GM23338 (cell line): ENCODE data around the gene SEMA4D. TPM values are rescaled to one million over a fixed set of nuclear protein-coding genes. Genes with fewer than 3 reads are reported as not detected.

Experiments
- ATAC-seq: fragments of 200-7000 bp; cut with Tn5 transposase; 3 replicates; pipeline ENCODE4 v1.9.1; 2020
- DNase-seq: peaks from one replicate; pipeline ENCODE4 v3.0.0-alpha.2; 2015; ENCODE audit warnings: low spot score
- H2AFZ ChIP-seq: fragments of 200-600 bp; sonication (generic); 2 replicates; pipeline ENCODE4 v1.8.0; 2016; ENCODE audit warnings: antibody characterized with exemption, mild to moderate bottlenecking, moderate library complexity
- H3F3A ChIP-seq: fragments of 200-600 bp; sonication (generic); replicated peaks from 2 replicates; pipeline ENCODE4 v1.8.0; 2017; ENCODE audit warnings: antibody characterized with exemption, mixed run types, low read depth
- H3K27ac ChIP-seq: fragments of 200-600 bp; sonication (generic); 2 replicates; pipeline ENCODE4 v1.6.1; 2016; ENCODE audit warnings: low read depth
- H3K27me3 ChIP-seq: fragments of 200-600 bp; sonication (generic); 2 replicates; pipeline ENCODE4 v1.8.0; 2016; ENCODE audit warnings: mild to moderate bottlenecking, mixed run types, moderate library complexity; ENCODE audit not compliant: insufficient read depth
- H3K36me3 ChIP-seq: fragments of 200-600 bp; sonication (generic); 2 replicates; pipeline ENCODE4 v1.8.0; 2016; ENCODE audit warnings: mild to moderate bottlenecking; ENCODE audit not compliant: insufficient read depth
- H3K4me1 ChIP-seq: fragments of 200-600 bp; sonication (generic); 2 replicates; pipeline ENCODE4 v1.8.0; 2016; ENCODE audit warnings: mild to moderate bottlenecking, moderate library complexity; ENCODE audit not compliant: insufficient read depth
- H3K4me2 ChIP-seq: fragments of 200-600 bp; sonication (generic); 2 replicates; pipeline ENCODE4 v1.7.1; 2017; ENCODE audit warnings: mixed run types
- H3K4me3 ChIP-seq: fragments of 200-600 bp; sonication (generic); 2 replicates; pipeline ENCODE4 v1.6.1; 2016; ENCODE audit warnings: mixed run types
- H3K79me2 ChIP-seq: fragments of 200-600 bp; sonication (generic); replicated peaks from 2 replicates; pipeline ENCODE4 v1.8.0; 2017; ENCODE audit warnings: mild to moderate bottlenecking; ENCODE audit not compliant: insufficient read depth
- H3K9me2 ChIP-seq: fragments of 200-600 bp; sonication (generic); 2 replicates; pipeline ENCODE4 v1.8.0; 2017; ENCODE audit not compliant: insufficient read depth
- H4K20me1 ChIP-seq: fragments of 200-600 bp; sonication (generic); replicated peaks from 2 replicates; pipeline ENCODE4 v1.8.0; 2017; ENCODE audit warnings: mild to moderate bottlenecking; ENCODE audit not compliant: insufficient read depth
- H3K27ac Mint-ChIP-seq: 2 replicates; pipeline ENCODE4 v1.8.0; 2020; ENCODE audit warnings: inconsistent platforms, mild to moderate bottlenecking, moderate library complexity, mixed read lengths
- H3K27me3 Mint-ChIP-seq: 3 replicates; pipeline ENCODE4 v1.8.0; 2022; ENCODE audit warnings: low read depth, mild to moderate bottlenecking, moderate library complexity, mixed read lengths, inconsistent platforms; ENCODE audit not compliant: insufficient read depth, poor library complexity
- H3K36me3 Mint-ChIP-seq: 3 replicates; pipeline ENCODE4 v1.8.0; 2021; ENCODE audit warnings: low read depth, mild to moderate bottlenecking, inconsistent platforms, moderate library complexity, mixed read lengths
- H3K4me1 Mint-ChIP-seq: 3 replicates; pipeline ENCODE4 v1.8.0; 2020; ENCODE audit warnings: mild to moderate bottlenecking, inconsistent platforms, mixed read lengths
- H3K4me3 Mint-ChIP-seq: 3 replicates; pipeline ENCODE4 v1.8.0; 2021; ENCODE audit warnings: moderate library complexity, mild to moderate bottlenecking, inconsistent platforms, mixed read lengths
- H3K9me3 Mint-ChIP-seq: 3 replicates; pipeline ENCODE4 v1.8.0; 2020; ENCODE audit warnings: moderate library complexity, mild to moderate bottlenecking, inconsistent platforms, mixed read lengths
- EZH2 ChIP-seq: fragments of 200-600 bp; sonication (generic); IDR thresholded peaks from one replicate; pipeline ENCODE4 v1.8.0; 2017; ENCODE audit warnings: antibody characterized with exemption, mild to moderate bottlenecking, low read depth; ENCODE audit not compliant: unreplicated experiment
- NANOG ChIP-seq: IDR thresholded peaks from 2 replicates; pipeline ENCODE4 v1.6.1; 2016; ENCODE audit warnings: antibody characterized with exemption, borderline replicate concordance
- POLR2AphosphoS5 ChIP-seq: IDR thresholded peaks from 2 replicates; pipeline ENCODE4 v1.6.1; 2016; ENCODE audit warnings: antibody characterized with exemption, low read depth
- STAT1 ChIP-seq: IDR thresholded peaks from one replicate; pipeline ENCODE4 v1.6.1; 2016; ENCODE audit warnings: antibody characterized with exemption; ENCODE audit not compliant: unreplicated experiment
- ZNF114 ChIP-seq: fragments of 250-450 bp; sonication (Bioruptor Pico); IDR thresholded peaks from 2 replicates; pipeline ENCODE4 v1.5.0; 2020; ENCODE audit warnings: mild to moderate bottlenecking, moderate library complexity
- ZNF331 ChIP-seq: fragments of 250-450 bp; sonication (Bioruptor Pico); IDR thresholded peaks from 2 replicates; pipeline ENCODE4 v1.5.0; 2020; ENCODE audit warnings: low read depth, mild to moderate bottlenecking, moderate library complexity
- polyA plus RNA-seq: library from polyadenylated mRNA; unstranded; fragments of >200 nt; fragmentation: Nextera tagmentation; extraction: Ambion mirVana; gene quantifications from 2 replicates; pipeline ENCODE4 v1.2.1, GENCODE V29; 2016
- total RNA-seq: library from RNA; depleted of rRNA; stranded (reverse); fragments of >200 nt; shearing (Covaris generic); gene quantifications from 2 replicates; pipeline ENCODE4 v1.2.3, GENCODE V29; 2014
- TF ChIP-seq, protein P1 (sequence below), 2 experiments: fragments of 200-600 bp in 1 of 2; sonication (generic) in 1 of 2; conservative IDR thresholded peaks; 2 replicates each; pipeline versions ENCODE4 v1.5.1 to v1.6.1; 2016 to 2017; ENCODE audit warnings: antibody characterized with exemption in 2 of 2, low read depth in 2 of 2, mild to moderate bottlenecking in 2 of 2, moderate library complexity in 1 of 2
- TF ChIP-seq, protein P2 (sequence below): IDR thresholded peaks from 2 replicates; pipeline ENCODE4 v1.6.1; 2016; ENCODE audit warnings: antibody characterized with exemption
- TF ChIP-seq, protein P3 (sequence below): fragments of 250-450 bp; sonication (Bioruptor Pico); IDR thresholded peaks from 2 replicates; pipeline ENCODE4 v1.5.0; 2020; ENCODE audit warnings: mild to moderate bottlenecking, moderate library complexity

SEMA4D gene
- total and polyA plus RNA-seq, 2 experiments from 2014 or later: 19.3 to 63.0 TPM

DNA sequence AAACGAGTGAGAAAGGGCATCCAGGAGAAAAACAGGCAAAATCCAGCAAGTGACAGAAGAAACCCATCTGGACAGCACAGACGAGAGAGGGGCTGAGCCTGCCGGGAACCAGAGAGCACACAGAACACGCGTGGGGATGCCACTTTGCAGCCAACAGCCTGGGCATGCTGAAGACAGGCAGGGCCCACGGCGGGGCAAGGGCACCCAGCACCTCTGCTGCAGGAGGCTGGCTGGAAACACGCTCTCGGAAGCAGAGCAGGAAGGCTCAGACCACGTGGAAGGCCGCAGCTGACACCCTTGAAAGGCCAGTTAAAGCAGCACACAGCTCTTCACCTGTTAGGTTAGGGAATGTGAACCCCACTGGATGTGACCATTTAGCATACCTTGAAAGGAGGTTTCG is 103.5 kb downstream of the SEMA4D start:
- H3K27me3 Mint-ChIP-seq: peaks cover 2% of the 10 kb centered on the region
- no peaks in the 10 kb centered on the region for H3K9me3 Mint-ChIP-seq
- no peak overlapping the region for H3K4me3 Mint-ChIP-seq
- DNase-seq (no peak), ATAC-seq (no peak)
- H2AFZ ChIP-seq: no peak overlapping the region
- no peaks in the 10 kb centered on the region for H3K9me2 ChIP-seq
- no peaks in the 10 kb centered on the region for H3F3A ChIP-seq
- H3K4me2 ChIP-seq: no peak overlapping the region
- H3K36me3 Mint-ChIP-seq: peaks cover 74% of the 10 kb centered on the region
- no peaks in the 10 kb centered on the region for H3K79me2 ChIP-seq
- TF ChIP-seq, protein P1, sequence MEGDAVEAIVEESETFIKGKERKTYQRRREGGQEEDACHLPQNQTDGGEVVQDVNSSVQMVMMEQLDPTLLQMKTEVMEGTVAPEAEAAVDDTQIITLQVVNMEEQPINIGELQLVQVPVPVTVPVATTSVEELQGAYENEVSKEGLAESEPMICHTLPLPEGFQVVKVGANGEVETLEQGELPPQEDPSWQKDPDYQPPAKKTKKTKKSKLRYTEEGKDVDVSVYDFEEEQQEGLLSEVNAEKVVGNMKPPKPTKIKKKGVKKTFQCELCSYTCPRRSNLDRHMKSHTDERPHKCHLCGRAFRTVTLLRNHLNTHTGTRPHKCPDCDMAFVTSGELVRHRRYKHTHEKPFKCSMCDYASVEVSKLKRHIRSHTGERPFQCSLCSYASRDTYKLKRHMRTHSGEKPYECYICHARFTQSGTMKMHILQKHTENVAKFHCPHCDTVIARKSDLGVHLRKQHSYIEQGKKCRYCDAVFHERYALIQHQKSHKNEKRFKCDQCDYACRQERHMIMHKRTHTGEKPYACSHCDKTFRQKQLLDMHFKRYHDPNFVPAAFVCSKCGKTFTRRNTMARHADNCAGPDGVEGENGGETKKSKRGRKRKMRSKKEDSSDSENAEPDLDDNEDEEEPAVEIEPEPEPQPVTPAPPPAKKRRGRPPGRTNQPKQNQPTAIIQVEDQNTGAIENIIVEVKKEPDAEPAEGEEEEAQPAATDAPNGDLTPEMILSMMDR (conservative IDR thresholded peaks at IDR 0.05; ENCODE audit: low read depth in 2 of 2): no peak
- TF ChIP-seq, protein P2, sequence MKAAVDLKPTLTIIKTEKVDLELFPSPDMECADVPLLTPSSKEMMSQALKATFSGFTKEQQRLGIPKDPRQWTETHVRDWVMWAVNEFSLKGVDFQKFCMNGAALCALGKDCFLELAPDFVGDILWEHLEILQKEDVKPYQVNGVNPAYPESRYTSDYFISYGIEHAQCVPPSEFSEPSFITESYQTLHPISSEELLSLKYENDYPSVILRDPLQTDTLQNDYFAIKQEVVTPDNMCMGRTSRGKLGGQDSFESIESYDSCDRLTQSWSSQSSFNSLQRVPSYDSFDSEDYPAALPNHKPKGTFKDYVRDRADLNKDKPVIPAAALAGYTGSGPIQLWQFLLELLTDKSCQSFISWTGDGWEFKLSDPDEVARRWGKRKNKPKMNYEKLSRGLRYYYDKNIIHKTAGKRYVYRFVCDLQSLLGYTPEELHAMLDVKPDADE: no peak
- TF ChIP-seq STAT1: no peak
- no peak overlapping the region for H3K27ac ChIP-seq
- H4K20me1 ChIP-seq: 0 out of 2 replicates have a peak, but pooled peaks cover 3% of the 10 kb centered on the region
- H3K4me1 Mint-ChIP-seq: no peaks in the 10 kb centered on the region
- no peaks in the 10 kb centered on the region for H3K27me3 ChIP-seq
- H3K4me1 ChIP-seq: no peaks in the 10 kb centered on the region
- peaks cover 10% of the 10 kb centered on the region for H3K36me3 ChIP-seq
- no peak overlapping the region for H3K4me3 ChIP-seq
- no peak overlapping the region for H3K27ac Mint-ChIP-seq

DNA sequence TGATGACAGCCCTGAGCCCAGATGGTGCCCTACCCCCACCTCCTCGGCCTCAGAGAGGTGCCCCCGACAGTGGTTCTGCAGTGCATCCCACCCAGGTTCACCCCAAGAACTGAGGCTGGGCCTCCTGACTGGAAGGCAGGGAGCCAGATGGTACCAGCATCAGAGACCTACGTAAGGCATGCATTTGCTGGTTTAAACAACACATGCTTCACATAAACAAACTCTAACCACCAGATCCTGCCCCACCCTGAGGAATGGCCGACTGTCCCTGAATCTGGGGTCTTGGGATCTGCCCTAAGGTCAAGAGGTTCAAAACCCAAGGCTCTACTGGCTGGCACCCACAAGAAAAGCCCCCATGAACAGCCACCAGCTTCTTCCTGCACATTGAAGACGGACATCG is 106.3 kb downstream of the SEMA4D start:
- no peak overlapping the region for H2AFZ ChIP-seq
- H3K27ac ChIP-seq: no peak overlapping the region
- Mint-ChIP-seq H3K36me3 (peaks cover 70% of the 10 kb centered on the region), H3K27me3 (peaks cover 2% of the 10 kb centered on the region), H3K4me1 (no peaks in the 10 kb centered on the region), H3K27ac (no peak overlapping the region), H3K4me3 (no peak overlapping the region), H3K9me3 (no peaks in the 10 kb centered on the region)
- no peaks in the 10 kb centered on the region for H3K27me3 ChIP-seq
- no peaks in the 10 kb centered on the region for H3K9me2 ChIP-seq
- DNase-seq (no peak), ATAC-seq (no peak)
- no peaks in the 10 kb centered on the region for H4K20me1 ChIP-seq
- H3K4me1 ChIP-seq: no peaks in the 10 kb centered on the region
- no peak overlapping the region for H3K4me2 ChIP-seq
- no peak overlapping the region for H3K4me3 ChIP-seq
- peaks cover 11% of the 10 kb centered on the region for H3K36me3 ChIP-seq
- H3K79me2 ChIP-seq: no peaks in the 10 kb centered on the region
- no peaks in the 10 kb centered on the region for H3F3A ChIP-seq
- no peak for TF ChIP-seq EZH2
- TF ChIP-seq NANOG: no peak
- no peak for TF ChIP-seq POLR2AphosphoS5
- TF ChIP-seq, protein P2: no peak
- no peak for TF ChIP-seq STAT1
- TF ChIP-seq ZNF114 (CRISPR knock-in tag): no peak
- no peak for TF ChIP-seq ZNF331
- TF ChIP-seq, protein P3, sequence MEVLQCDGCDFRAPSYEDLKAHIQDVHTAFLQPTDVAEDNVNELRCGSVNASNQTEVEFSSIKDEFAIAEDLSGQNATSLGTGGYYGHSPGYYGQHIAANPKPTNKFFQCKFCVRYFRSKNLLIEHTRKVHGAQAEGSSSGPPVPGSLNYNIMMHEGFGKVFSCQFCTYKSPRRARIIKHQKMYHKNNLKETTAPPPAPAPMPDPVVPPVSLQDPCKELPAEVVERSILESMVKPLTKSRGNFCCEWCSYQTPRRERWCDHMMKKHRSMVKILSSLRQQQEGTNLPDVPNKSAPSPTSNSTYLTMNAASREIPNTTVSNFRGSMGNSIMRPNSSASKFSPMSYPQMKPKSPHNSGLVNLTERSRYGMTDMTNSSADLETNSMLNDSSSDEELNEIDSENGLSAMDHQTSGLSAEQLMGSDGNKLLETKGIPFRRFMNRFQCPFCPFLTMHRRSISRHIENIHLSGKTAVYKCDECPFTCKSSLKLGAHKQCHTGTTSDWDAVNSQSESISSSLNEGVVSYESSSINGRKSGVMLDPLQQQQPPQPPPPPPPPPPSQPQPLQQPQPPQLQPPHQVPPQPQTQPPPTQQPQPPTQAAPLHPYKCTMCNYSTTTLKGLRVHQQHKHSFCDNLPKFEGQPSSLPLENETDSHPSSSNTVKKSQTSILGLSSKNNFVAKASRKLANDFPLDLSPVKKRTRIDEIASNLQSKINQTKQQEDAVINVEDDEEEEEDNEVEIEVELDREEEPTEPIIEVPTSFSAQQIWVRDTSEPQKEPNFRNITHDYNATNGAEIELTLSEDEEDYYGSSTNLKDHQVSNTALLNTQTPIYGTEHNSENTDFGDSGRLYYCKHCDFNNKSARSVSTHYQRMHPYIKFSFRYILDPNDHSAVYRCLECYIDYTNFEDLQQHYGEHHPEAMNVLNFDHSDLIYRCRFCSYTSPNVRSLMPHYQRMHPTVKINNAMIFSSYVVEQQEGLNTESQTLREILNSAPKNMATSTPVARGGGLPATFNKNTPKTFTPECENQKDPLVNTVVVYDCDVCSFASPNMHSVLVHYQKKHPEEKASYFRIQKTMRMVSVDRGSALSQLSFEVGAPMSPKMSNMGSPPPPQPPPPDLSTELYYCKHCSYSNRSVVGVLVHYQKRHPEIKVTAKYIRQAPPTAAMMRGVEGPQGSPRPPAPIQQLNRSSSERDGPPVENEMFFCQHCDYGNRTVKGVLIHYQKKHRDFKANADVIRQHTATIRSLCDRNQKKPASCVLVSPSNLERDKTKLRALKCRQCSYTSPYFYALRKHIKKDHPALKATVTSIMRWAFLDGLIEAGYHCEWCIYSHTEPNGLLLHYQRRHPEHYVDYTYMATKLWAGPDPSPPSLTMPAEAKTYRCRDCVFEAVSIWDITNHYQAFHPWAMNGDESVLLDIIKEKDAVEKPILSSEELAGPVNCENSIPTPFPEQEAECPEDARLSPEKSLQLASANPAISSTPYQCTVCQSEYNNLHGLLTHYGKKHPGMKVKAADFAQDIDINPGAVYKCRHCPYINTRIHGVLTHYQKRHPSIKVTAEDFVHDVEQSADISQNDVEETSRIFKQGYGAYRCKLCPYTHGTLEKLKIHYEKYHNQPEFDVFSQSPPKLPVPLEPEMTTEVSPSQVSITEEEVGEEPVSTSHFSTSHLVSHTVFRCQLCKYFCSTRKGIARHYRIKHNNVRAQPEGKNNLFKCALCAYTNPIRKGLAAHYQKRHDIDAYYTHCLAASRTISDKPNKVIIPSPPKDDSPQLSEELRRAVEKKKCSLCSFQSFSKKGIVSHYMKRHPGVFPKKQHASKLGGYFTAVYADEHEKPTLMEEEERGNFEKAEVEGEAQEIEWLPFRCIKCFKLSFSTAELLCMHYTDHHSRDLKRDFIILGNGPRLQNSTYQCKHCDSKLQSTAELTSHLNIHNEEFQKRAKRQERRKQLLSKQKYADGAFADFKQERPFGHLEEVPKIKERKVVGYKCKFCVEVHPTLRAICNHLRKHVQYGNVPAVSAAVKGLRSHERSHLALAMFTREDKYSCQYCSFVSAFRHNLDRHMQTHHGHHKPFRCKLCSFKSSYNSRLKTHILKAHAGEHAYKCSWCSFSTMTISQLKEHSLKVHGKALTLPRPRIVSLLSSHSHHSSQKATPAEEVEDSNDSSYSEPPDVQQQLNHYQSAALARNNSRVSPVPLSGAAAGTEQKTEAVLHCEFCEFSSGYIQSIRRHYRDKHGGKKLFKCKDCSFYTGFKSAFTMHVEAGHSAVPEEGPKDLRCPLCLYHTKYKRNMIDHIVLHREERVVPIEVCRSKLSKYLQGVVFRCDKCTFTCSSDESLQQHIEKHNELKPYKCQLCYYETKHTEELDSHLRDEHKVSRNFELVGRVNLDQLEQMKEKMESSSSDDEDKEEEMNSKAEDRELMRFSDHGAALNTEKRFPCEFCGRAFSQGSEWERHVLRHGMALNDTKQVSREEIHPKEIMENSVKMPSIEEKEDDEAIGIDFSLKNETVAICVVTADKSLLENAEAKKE: no peak
